ENCODE measurements around the gene CD93.

Gene CD93

DNA sequence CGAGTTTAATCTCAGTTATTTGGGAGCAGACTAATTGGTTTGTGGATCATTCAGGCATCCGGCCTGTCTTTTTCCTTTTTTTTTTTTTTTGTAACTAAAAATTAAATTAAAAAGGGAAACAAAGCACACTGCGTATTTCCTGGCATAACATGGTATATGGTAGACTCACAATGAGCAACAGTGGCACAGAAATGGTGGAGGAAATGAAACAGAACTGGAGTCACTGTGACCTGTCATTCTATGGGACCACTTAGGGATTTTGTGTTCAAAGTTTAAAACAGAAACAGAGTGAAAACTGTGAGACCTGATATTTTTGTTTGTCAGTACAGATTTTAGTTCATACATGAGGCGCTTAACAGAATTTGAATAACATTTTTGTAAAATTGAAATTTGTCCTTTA is 4.8 kb upstream of the CD93 start:
- no peak for DNase-seq (ENCODE audit: extremely low read depth, low read depth)
- no peak overlapping the region for H3K4me3 ChIP-seq (replicated peaks; ENCODE audit: low read depth, low read length)
- TF ChIP-seq, protein P1, sequence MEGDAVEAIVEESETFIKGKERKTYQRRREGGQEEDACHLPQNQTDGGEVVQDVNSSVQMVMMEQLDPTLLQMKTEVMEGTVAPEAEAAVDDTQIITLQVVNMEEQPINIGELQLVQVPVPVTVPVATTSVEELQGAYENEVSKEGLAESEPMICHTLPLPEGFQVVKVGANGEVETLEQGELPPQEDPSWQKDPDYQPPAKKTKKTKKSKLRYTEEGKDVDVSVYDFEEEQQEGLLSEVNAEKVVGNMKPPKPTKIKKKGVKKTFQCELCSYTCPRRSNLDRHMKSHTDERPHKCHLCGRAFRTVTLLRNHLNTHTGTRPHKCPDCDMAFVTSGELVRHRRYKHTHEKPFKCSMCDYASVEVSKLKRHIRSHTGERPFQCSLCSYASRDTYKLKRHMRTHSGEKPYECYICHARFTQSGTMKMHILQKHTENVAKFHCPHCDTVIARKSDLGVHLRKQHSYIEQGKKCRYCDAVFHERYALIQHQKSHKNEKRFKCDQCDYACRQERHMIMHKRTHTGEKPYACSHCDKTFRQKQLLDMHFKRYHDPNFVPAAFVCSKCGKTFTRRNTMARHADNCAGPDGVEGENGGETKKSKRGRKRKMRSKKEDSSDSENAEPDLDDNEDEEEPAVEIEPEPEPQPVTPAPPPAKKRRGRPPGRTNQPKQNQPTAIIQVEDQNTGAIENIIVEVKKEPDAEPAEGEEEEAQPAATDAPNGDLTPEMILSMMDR (IDR thresholded peaks at IDR 0.05; ENCODE audit: low read depth, low read length, missing control alignments) = no peak

DNA sequence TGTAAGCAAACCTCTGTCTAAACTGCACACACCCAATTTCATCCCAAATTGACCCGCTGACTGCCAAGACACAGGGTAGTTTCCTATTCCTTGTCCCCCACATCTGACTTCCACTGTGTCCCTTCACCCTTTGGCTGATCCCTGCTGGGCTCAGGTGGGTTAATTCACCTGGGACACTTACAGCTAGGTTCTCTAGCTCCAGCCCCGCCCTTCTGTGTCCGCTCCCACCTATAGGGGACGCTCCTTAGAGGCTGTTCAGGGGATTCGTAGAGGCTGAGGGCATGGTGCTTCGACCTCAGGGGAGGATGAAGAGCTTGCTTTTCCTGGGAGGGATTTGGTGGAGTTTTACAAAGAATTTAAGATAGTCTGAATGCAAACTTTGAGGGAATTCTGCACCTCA is 4.0 kb upstream of the CD93 start:
- H3K4me3 ChIP-seq (replicated peaks; ENCODE audit: low read depth, low read length) = no peak overlapping the region
- TF ChIP-seq, protein P1 (IDR thresholded peaks at IDR 0.05; ENCODE audit: low read depth, low read length, missing control alignments) = no peak
- no peak for DNase-seq (ENCODE audit: extremely low read depth, low read depth)

DNA sequence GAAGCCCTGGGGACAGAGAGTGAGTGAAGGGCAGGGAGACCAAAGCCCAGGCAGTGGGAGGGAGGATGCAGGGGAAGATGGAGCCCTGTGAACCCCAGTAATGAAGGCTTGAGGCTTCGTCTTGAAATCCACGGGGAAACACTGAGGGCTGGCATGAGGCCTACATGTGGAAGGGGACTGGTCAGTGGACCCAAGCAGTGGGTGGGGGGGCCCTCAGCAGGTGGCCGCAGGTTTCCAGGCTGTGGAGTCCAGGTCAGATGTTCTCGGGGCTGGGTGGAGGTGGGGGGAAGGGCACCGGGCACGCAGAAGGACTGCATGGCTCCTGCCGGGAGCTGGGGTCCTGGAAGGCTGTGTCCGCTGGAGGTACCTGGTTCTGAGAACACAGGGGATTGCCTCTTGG is 2.7 kb upstream of the CD93 start:
- H3K4me3 ChIP-seq (replicated peaks; ENCODE audit: low read depth, low read length) = no peak overlapping the region
- TF ChIP-seq, protein P1 (IDR thresholded peaks at IDR 0.05; ENCODE audit: low read depth, low read length, missing control alignments) = no peak
- DNase-seq (ENCODE audit: extremely low read depth, low read depth) = no peak

DNA sequence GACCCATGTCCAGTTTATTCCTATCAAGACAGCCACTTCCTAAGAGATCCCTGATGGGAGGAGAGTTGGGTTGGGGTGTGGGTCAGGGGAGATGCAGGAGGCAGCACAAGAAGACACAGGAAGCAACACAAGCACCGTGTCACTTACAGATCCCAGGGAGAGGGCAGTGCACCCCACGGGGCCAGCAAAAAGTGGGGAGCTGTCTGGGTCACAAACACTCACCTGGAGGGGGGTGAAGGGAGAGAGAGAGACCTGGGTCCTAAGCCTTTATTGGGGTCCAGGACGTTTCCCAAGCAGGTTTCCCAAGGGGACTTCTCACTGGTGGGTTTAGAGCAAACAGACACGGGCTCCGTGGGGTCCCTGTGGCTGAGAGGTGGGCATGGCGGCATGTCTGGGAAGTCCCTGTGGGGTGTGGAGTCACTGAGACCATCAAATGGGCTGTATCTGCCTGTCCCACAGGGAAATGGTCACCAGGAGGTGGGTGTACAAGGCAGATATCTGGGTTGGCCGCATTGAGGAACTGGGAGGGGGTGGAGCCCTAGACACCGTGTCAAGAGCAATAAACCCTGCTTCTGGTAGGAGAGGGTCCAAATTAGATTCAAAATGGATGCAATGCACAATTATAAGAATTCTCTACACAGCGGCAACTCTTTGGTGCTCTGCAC is 1.6 kb upstream of the CD93 start:
- H3K4me3 ChIP-seq (replicated peaks; ENCODE audit: low read depth, low read length) = no peak overlapping the region
- TF ChIP-seq, protein P1 (IDR thresholded peaks at IDR 0.05; ENCODE audit: low read depth, low read length, missing control alignments) = no peak
- DNase-seq (ENCODE audit: extremely low read depth, low read depth) = no peak

DNA sequence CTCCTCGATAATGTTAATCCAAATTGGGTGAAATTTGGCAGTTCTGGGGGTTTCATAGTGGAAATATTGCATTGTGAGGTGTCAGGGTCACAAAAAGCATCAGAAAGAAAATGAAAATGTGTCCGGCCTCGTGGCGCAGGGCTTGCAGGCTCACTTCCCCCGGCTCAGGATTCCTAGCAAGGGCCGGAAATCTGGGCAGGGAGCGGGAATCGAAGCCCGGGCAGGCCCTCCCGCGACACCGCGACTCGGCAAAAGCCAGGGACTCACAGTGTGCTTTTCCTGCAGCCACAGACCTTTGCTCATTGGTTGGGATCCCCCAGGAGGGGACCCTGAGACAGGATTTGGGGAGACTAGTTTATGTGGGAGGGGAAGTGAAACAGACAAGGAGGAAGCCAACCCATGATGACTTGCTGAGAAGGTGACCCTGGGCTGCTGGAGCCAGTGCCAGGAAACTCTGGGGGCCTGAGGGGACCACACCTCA is 847 bp upstream of the CD93 start:
- TF ChIP-seq, protein P1 (IDR thresholded peaks at IDR 0.05; ENCODE audit: low read depth, low read length, missing control alignments) = no peak
- H3K4me3 ChIP-seq (replicated peaks; ENCODE audit: low read depth, low read length) = no peak overlapping the region
- DNase-seq (ENCODE audit: extremely low read depth, low read depth) = no peak

DNA sequence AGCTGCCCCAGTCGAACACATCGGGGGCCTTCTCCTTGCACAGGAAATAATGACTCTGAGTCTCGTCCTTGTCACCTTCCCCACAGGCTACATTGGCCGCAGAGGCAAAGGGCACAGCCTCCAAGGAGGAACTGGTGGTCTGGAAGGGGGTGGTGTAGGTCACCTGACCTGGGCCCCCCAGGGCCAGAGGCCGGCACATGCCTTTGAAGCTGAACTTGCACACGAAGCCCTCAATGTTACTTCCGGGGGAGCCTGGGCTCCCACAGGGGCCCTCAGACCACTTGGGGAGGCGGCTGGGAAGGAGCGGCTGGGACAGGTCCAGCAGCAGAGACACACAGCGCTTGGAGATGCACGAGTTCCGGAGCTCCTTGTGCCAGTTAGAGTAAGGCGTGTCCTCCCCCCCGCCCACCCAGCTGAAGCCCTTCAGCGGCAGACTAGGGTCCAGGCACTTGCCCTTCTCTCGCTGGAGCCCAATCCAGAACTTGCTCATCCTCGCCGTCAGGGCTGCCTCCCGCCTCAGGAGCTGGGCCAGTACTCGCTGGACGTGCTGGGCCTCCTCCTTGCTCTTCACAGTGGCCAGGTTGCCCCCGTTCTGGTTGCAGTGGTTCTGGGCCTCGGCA is 578 bp downstream of the CD93 start:
- H3K4me3 ChIP-seq (replicated peaks; ENCODE audit: low read depth, low read length) = no peak overlapping the region
- TF ChIP-seq, protein P1 (IDR thresholded peaks at IDR 0.05; ENCODE audit: low read depth, low read length, missing control alignments) = no peak
- no peak for DNase-seq (ENCODE audit: extremely low read depth, low read depth)

All from HFF-Myc (cell line).